ENCODE data around the gene ZNF132.
"Not testable (repeated sequence)": the region's sequence is repeated elsewhere in the genome, so short reads cannot be mapped to it uniquely, and the experiment has no call there.

- TF ChIP-seq, protein P1, sequence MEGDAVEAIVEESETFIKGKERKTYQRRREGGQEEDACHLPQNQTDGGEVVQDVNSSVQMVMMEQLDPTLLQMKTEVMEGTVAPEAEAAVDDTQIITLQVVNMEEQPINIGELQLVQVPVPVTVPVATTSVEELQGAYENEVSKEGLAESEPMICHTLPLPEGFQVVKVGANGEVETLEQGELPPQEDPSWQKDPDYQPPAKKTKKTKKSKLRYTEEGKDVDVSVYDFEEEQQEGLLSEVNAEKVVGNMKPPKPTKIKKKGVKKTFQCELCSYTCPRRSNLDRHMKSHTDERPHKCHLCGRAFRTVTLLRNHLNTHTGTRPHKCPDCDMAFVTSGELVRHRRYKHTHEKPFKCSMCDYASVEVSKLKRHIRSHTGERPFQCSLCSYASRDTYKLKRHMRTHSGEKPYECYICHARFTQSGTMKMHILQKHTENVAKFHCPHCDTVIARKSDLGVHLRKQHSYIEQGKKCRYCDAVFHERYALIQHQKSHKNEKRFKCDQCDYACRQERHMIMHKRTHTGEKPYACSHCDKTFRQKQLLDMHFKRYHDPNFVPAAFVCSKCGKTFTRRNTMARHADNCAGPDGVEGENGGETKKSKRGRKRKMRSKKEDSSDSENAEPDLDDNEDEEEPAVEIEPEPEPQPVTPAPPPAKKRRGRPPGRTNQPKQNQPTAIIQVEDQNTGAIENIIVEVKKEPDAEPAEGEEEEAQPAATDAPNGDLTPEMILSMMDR (conservative IDR thresholded peaks at IDR 0.05), result not testable (repeated sequence)
- TF ChIP-seq EZH2 (IDR thresholded peaks at IDR 0.05; ENCODE audit: low read depth), result not testable (repeated sequence)
Measured at GRCh38 chr19:58403920-58404478, 36.0 kb downstream of the ZNF132 start.
